Esophagus muscularis mucosa (tissue), 2 donors: ENCODE measurements around the gene MAGI2.

Experiments
- POLR2A ChIP-seq: fragments of 450-650 bp; IDR thresholded peaks from one replicate; pipeline ENCODE4 v1.6.1; 2017; ENCODE audit warnings: antibody characterized with exemption, moderate library complexity, mild to moderate bottlenecking, low read depth
- POLR2AphosphoS5 ChIP-seq, 2 donors: sonication (generic); formaldehyde crosslinking; IDR thresholded peaks; one replicate each; pipeline ENCODE4 v1.6.1; 2017; ENCODE audit warnings: antibody characterized with exemption in 2 of 2

DNA sequence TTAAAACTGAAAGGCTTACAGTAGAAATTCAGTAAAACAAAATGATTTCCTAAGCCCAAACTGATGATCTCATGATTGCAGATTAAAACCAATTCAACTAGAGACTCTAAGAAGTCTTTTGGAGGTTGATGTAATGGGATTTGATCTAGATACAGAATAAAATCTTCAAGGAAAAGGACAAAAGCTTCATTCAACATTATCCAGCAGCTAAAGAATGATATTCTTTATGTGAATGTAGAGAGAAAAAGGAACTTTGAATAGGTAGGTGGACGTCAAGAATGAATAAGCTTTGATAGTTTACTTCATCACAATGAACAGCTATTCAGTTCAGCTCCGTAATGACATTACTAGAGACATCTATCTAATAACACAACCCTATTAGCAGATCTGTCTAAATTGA, 910.5 kb downstream of the MAGI2 start:
- no peak for TF ChIP-seq POLR2A
- TF ChIP-seq POLR2AphosphoS5 (IDR thresholded peaks at IDR 0.05), result no peak
